Activated T-cell treated with anti-CD3 and anti-CD28 coated beads, Interleukin-2, amount 50 U/mL, for 72 hours (primary cell): ENCODE measurements around the gene SEC31B. TPM values are rescaled to one million over a fixed set of nuclear protein-coding genes. Genes with fewer than 3 reads are reported as not detected.

ENCODE experiments used
- ATAC-seq, 2 donors: fragments of 150-1000 bp; cut with Tn5 transposase; replicated peaks in 1 of 2; 2 replicates each; pipeline ENCODE4 v1.10.0; 2021; ENCODE audit warnings: moderate library complexity in 2 of 2, mild to moderate bottlenecking in 1 of 2
- DNase-seq, 2 donors: peaks; one replicate each; pipeline ENCODE4 v3.0.0; 2021 to 2022; ENCODE audit warnings: mixed read lengths in 1 of 2
- H3K27ac Mint-ChIP-seq: one replicate; pipeline ENCODE4 v1.8.0; 2022; ENCODE audit warnings: mild to moderate bottlenecking, moderate library complexity, mixed read lengths
- H3K27me3 Mint-ChIP-seq: one replicate; pipeline ENCODE4 v1.8.0; 2022; ENCODE audit warnings: low read depth, mixed read lengths
- H3K36me3 Mint-ChIP-seq, 2 donors: one replicate each; pipeline ENCODE4 v1.8.0; 2022; ENCODE audit warnings: mixed read lengths in 2 of 2, mild to moderate bottlenecking in 1 of 2; ENCODE audit not compliant: insufficient read depth in 2 of 2
- H3K4me1 Mint-ChIP-seq: one replicate; pipeline ENCODE4 v1.8.0; 2022; ENCODE audit warnings: low read depth, mixed read lengths
- H3K4me3 Mint-ChIP-seq, 2 donors: one replicate each; pipeline ENCODE4 v1.8.0; 2022; ENCODE audit warnings: mild to moderate bottlenecking in 2 of 2, mixed read lengths in 2 of 2, moderate library complexity in 2 of 2
- H3K9me3 Mint-ChIP-seq, 2 donors: one replicate each; pipeline ENCODE4 v1.8.0; 2022; ENCODE audit warnings: mixed read lengths in 2 of 2
- total RNA-seq, 2 donors: library from RNA; stranded (reverse); gene quantifications; one replicate each; pipeline ENCODE4 v1.2.3, GENCODE V29; 2022

Gene SEC31B
- total RNA-seq, 2 donors from 2014 or later = 76.5 to 106 TPM

- Mint-ChIP-seq H3K27me3 (no peaks in the 10 kb centered on the region), H3K4me1 (peaks cover 40% of the 10 kb centered on the region), H3K36me3 (peaks cover 29 to 38% of the 10 kb centered on the region in 2 donors), H3K4me3 (no peak overlapping the region), H3K9me3 (no peaks in the 10 kb centered on the region), H3K27ac (no peak overlapping the region)
- DNase-seq (no peak), ATAC-seq (no peak)
Observed at GRCh38 chr10:100504096-100504495, 15.6 kb downstream of the SEC31B start.

- H3K27me3 Mint-ChIP-seq = no peaks in the 10 kb centered on the region
- DNase-seq (no peak), ATAC-seq (no peak)
- H3K4me3 Mint-ChIP-seq = no peak overlapping the region
- H3K36me3 Mint-ChIP-seq = peaks cover 30 to 38% of the 10 kb centered on the region in 2 donors
- H3K27ac Mint-ChIP-seq = no peak overlapping the region
- peaks cover 40% of the 10 kb centered on the region for H3K4me1 Mint-ChIP-seq
- H3K9me3 Mint-ChIP-seq = no peaks in the 10 kb centered on the region
Observed at GRCh38 chr10:100502926-100503494, 16.7 kb downstream of the SEC31B start.

GRCh38 chr10:100501423-100501822 is 18.2 kb downstream of the SEC31B start:
- Mint-ChIP-seq H3K9me3 (no peaks in the 10 kb centered on the region), H3K4me3 (no peak overlapping the region), H3K27me3 (no peaks in the 10 kb centered on the region), H3K4me1 (peaks cover 38% of the 10 kb centered on the region), H3K36me3 (peaks cover 27 to 37% of the 10 kb centered on the region in 2 donors), H3K27ac (peak overlapping the region; percentile 1)
- DNase-seq (no peak), ATAC-seq (no peak)

GRCh38 chr10:100498059-100498458 is 21.6 kb downstream of the SEC31B start:
- H3K4me1 Mint-ChIP-seq = peaks cover 32% of the 10 kb centered on the region

GRCh38 chr10:100496567-100496966 is 23.1 kb downstream of the SEC31B start:
- peaks cover 16 to 34% of the 10 kb centered on the region in 2 donors for H3K36me3 Mint-ChIP-seq

More at GRCh38 chr10:100498059-100498458, 21.6 kb downstream of the SEC31B start:
- peaks cover 18 to 32% of the 10 kb centered on the region in 2 donors for H3K36me3 Mint-ChIP-seq
- H3K27ac Mint-ChIP-seq = no peak overlapping the region
- no peak overlapping the region for H3K4me3 Mint-ChIP-seq
- no peaks in the 10 kb centered on the region for H3K9me3 Mint-ChIP-seq
- ATAC-seq (peak; percentile 32), DNase-seq (no peak)
- no peaks in the 10 kb centered on the region for H3K27me3 Mint-ChIP-seq

GRCh38 chr10:100490531-100490930 is 29.1 kb downstream of the SEC31B start:
- ATAC-seq (no peak), DNase-seq (no peak)
- Mint-ChIP-seq H3K9me3 (no peaks in the 10 kb centered on the region), H3K4me3 (no peak overlapping the region), H3K27me3 (no peaks in the 10 kb centered on the region), H3K36me3 (peaks cover 10 to 30% of the 10 kb centered on the region in 2 donors), H3K27ac (no peak overlapping the region), H3K4me1 (no peaks in the 10 kb centered on the region)

More at GRCh38 chr10:100496567-100496966, 23.1 kb downstream of the SEC31B start:
- peaks cover 32% of the 10 kb centered on the region for H3K4me1 Mint-ChIP-seq
- no peaks in the 10 kb centered on the region for H3K27me3 Mint-ChIP-seq
- DNase-seq (no peak), ATAC-seq (peak; percentile 46 to 51)
- H3K27ac Mint-ChIP-seq = no peak overlapping the region
- no peak overlapping the region for H3K4me3 Mint-ChIP-seq
- H3K9me3 Mint-ChIP-seq = no peaks in the 10 kb centered on the region

- Mint-ChIP-seq H3K27ac (no peak overlapping the region), H3K9me3 (no peaks in the 10 kb centered on the region), H3K4me1 (no peaks in the 10 kb centered on the region), H3K36me3 (peaks cover 8 to 26% of the 10 kb centered on the region in 2 donors), H3K27me3 (no peaks in the 10 kb centered on the region), H3K4me3 (no peak overlapping the region)
- ATAC-seq = no peak
- no peak for DNase-seq
Observed at GRCh38 chr10:100489396-100489795, 30.3 kb downstream of the SEC31B start.

- peaks cover 6 to 18% of the 10 kb centered on the region in 2 donors for H3K36me3 Mint-ChIP-seq
- no peak overlapping the region for H3K4me3 Mint-ChIP-seq
- no peak for DNase-seq
- peaks cover 9% of the 10 kb centered on the region for H3K27me3 Mint-ChIP-seq
- H3K4me1 Mint-ChIP-seq = peaks cover 15% of the 10 kb centered on the region
- no peak for ATAC-seq
- H3K27ac Mint-ChIP-seq = no peak overlapping the region
- H3K9me3 Mint-ChIP-seq = no peaks in the 10 kb centered on the region
Observed at GRCh38 chr10:100487529-100487928, 32.1 kb downstream of the SEC31B start.

GRCh38 chr10:100485801-100486495 is 33.7 kb downstream of the SEC31B start:
- no peak overlapping the region for H3K4me3 Mint-ChIP-seq
- no peak for DNase-seq
- no peak for ATAC-seq
- peaks cover 16% of the 10 kb centered on the region for H3K27me3 Mint-ChIP-seq
- H3K9me3 Mint-ChIP-seq = peaks cover 0 to 2% of the 10 kb centered on the region in 2 donors
- peaks cover 27% of the 10 kb centered on the region for H3K4me1 Mint-ChIP-seq
- H3K27ac Mint-ChIP-seq = no peak overlapping the region
- peaks cover 6 to 17% of the 10 kb centered on the region in 2 donors for H3K36me3 Mint-ChIP-seq

GRCh38 chr10:100485366-100485765 is 34.3 kb downstream of the SEC31B start:
- peaks cover 0 to 2% of the 10 kb centered on the region in 2 donors for H3K9me3 Mint-ChIP-seq
- peaks cover 22% of the 10 kb centered on the region for H3K27me3 Mint-ChIP-seq
- peaks cover 6 to 15% of the 10 kb centered on the region in 2 donors for H3K36me3 Mint-ChIP-seq
- no peak overlapping the region for H3K4me3 Mint-ChIP-seq
- H3K27ac Mint-ChIP-seq = no peak overlapping the region
- H3K4me1 Mint-ChIP-seq = peaks cover 27% of the 10 kb centered on the region
- DNase-seq (no peak), ATAC-seq (no peak)

- ATAC-seq = no peak
- Mint-ChIP-seq H3K36me3 (peaks cover 0 to 8% of the 10 kb centered on the region in 2 donors), H3K27me3 (peaks cover 35% of the 10 kb centered on the region), H3K4me3 (no peak overlapping the region), H3K9me3 (peaks cover 0 to 2% of the 10 kb centered on the region in 2 donors), H3K4me1 (peaks cover 27% of the 10 kb centered on the region), H3K27ac (no peak overlapping the region)
- DNase-seq = no peak
Observed at GRCh38 chr10:100483876-100484666, 35.6 kb downstream of the SEC31B start.

GRCh38 chr10:100482834-100483185 is 36.9 kb downstream of the SEC31B start:
- Mint-ChIP-seq H3K36me3 (peaks cover 0 to 4% of the 10 kb centered on the region in 2 donors), H3K4me1 (peaks cover 27% of the 10 kb centered on the region), H3K27ac (no peak overlapping the region), H3K27me3 (peaks cover 45% of the 10 kb centered on the region), H3K9me3 (peaks cover 0 to 2% of the 10 kb centered on the region in 2 donors), H3K4me3 (peak overlapping the region; percentile 80 to 88)
- peak in 1 of 2 donors; percentile 3 for ATAC-seq
- no peak for DNase-seq
